OCI-M2 (cell line): ENCODE data around the gene PRKCH.
"Not testable (repeated sequence)": the region's sequence is repeated elsewhere in the genome, so short reads cannot be mapped to it uniquely, and the experiment has no call there.

Experiments used
- DNase-seq: peaks from one replicate; lab custom pipeline; 2025; ENCODE audit not compliant: unreplicated experiment; lab: John Stamatoyannopoulos, UW

Gene PRKCH

DNA sequence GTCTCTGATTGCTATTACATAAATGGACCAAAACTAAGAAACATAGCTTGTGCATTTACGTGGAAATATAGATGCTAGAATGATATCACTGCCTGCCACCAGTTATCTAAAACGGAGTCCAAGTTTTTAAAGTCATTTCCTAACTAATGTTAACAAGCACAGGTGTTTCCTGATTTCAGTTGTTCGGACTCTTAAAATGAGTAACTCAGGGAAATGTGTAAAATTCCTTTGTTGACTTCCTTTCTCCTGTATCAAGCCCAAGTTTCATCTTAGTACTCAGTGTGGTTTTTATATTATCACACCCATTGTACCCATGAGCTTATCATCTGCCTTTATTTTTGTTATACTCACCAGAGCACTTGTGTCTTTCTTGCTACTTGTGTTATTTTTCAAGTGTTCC is 13.2 kb upstream of the PRKCH start:
- DNase-seq, result no peak

DNA sequence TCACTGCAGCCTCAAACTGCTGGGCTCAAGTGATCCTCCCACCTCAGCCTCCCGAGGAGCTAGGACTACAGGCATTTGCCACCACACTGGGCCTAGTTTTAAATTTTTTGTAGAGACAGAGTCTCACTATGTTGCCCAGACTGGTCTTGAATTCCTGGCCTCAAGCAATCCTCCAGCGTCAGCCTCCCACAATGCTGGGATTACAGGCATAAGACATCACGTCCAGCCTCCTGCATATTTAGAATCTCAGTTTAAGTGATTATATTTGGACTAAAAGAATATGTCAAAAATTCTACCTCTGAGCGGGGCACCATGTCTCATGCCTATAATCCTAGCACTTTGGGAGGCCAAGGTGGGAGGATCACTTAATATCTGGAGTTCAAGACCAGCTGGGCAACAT is 12.7 kb upstream of the PRKCH start:
- not testable (repeated sequence) for DNase-seq

DNA sequence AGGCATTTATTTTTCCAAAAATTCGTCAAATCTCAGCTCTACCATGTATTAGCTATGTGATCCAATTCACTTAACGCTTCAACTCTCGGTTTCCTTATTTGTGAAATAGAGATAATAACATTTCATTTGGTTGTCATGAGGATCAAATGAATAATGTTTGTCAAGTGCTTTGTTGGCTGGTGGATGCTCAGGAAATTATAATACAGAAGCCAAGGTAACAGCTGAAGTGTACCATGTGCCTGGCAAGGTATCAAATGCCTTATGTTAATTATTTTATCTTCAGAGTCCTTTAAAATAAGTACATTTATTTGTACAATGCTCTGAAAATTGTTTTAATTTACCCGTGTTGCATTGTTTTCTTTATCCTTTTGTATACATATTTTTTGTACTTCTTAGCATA is 6.1 kb upstream of the PRKCH start:
- no peak for DNase-seq

DNA sequence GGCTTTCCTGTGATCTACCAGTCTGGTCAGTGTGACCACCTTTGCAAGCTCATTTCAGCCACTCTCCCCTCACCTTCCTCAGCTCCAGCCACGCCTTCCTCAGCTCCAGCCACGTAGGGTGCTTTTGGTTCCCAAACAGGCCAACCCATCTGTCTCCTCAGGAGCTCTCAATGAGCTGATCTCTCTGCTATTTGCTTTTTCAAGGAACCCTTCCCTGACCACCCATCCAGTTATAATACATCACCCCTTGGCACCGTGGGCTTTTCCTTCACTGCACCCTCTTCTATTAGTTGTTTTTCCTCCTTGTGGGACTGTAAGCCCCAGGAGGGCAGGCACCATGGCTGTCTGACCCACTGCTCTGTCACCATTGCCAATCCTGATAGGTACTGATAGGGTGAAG is 2.3 kb upstream of the PRKCH start:
- no peak for DNase-seq

DNA sequence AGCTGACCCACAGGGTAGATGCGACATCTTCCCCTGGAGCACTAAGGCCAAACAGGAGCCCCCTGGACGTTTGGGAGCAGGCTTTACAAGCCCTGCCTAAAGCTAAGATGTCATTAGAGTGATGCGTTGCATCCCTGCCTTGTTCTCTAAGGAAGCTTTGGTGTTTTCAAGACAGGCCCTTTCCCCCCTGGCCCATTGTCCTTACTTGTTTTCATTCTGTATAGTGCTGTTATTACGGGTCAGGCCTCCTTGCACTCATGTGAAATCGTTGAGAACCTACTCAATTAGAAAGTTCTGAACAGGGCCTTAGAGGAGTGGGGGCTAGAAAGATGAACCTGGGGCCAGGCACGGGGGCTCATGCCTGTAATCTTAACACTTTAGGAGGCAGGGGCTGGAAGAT is 1.7 kb upstream of the PRKCH start:
- DNase-seq, result no peak

DNA sequence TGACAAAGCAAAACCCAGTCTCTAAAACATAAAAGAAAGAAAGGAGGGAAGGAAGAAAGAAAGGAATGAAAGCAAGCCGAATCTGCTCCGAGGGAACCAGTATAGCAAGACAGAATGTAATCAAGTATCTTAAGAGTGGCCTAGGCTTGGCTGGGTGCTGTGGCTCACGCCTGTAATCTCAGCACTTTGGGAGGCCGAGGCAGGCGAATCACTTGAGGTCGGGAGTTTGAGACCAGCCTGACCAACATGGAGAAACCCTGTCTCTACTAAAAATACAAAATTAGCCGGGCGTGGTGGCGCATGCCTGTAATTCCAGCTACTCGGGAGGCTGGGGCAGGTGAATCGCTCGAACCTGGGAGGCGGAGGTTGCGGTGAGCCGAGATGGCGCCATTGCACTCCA is 1.2 kb upstream of the PRKCH start:
- not testable (repeated sequence) for DNase-seq

DNA sequence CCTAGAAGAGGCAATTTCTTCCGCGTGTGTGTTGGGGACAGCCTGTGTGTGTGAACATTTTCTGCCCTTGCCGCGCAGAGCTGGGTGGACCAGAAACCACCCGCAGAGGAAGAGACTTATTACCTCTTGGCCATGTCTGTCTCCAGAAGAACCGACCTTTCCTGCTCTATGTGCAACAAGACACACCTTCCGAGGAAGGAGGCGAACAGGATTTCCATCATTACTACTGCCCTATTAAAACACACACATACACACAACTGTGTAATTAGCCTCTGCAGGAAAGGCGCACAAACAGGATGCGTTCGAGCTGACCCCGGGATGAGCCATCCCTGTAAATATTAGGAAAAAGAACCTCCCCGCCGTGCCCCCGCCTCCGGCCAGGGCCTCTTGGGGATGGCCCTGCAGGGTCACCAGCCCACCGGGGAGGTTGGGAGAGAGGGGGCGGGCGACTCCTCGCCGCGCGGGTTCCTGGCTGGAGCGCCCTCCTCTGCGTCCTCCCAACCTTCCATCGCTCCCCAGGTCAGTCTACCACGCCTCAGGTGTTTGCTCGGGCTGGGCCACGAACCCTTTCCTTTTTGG is 484 bp upstream of the PRKCH start:
- no peak for DNase-seq

DNA sequence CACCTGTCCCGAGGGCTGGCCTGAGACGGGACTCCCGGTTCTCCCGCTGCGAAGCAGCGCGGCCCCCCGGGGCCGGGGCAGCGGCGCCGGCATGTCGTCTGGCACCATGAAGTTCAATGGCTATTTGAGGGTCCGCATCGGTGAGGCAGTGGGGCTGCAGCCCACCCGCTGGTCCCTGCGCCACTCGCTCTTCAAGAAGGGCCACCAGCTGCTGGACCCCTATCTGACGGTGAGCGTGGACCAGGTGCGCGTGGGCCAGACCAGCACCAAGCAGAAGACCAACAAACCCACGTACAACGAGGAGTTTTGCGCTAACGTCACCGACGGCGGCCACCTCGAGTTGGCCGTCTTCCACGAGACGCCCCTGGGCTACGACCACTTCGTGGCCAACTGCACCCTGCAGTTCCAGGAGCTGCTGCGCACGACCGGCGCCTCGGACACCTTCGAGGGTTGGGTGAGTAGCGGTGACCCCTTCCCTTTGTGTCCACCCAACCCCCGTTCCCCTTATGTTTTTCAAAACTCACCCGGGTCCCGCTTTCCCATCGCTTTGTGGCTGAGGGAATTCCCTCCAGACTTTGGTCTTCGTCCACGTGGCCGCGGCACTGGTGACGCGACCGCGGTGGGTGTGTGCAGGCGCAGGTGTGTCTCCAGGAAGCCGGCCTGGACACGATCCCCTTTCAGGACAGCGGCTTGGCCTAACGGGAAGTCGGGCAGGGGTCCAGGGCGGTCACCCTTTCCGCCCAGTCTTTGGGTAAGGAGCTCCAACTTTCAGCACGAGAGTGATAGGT is 826 bp downstream of the PRKCH start:
- DNase-seq, result no peak

DNA sequence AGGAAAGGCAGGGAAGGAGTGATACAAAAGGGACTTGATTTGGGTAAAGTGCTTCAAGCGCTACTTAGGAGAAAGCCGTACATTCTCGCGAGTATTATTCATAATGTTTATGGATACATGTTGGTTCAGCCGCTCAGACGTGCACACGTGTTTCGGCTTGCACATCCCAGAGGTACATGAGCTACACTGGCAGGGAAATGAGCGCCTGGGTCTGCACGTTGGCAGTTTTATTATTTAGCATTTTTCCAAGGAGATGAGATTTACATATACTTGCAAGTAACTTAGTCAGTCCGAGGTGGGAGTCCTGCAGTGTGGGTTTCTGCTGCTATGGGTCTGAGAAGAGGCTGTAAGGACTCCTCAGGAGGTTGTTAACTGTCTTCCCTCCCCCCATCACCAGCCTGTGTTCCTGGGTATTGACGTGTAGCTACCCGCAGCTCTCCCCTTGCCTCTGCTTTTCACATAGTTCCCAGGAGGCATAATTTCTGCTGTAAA is 1.5 kb downstream of the PRKCH start:
- DNase-seq, result no peak

DNA sequence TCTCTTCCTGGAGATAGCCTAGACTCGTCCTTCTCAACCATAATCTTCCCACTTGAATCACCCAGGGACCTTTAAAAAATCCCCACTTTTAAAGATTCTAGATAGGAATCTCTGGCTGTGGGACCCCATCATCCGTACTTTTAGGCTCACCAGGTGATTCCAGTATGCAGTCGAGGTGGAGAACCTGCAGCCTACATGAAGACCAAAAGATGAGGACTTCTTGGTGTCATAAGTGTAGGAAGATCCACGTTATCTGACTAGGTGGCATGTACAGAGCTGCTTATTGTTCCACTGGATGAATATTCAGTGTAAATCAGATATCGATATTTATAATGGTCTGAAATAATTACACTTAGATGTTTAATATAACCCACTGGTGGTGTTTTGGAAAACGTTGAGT is 2.6 kb downstream of the PRKCH start:
- DNase-seq, result no peak

DNA sequence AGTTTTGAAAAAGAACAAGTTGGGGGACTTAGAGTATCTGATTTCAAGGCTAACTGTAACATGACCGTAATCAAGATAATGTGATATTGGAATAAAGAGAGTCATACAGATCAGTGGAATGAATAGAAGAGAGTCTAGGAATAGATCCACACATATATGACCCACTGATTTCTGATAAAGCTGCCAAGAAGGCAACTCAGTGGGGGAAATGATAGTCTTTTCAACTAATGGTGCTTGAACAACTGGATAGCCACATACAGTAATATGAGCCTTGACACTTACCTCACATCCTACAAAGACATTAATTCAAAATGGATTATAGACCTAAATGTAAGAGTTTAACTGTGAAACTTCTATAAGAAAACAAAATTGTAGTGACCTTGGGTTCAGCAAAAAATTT is 3.8 kb downstream of the PRKCH start:
- DNase-seq, result no peak

DNA sequence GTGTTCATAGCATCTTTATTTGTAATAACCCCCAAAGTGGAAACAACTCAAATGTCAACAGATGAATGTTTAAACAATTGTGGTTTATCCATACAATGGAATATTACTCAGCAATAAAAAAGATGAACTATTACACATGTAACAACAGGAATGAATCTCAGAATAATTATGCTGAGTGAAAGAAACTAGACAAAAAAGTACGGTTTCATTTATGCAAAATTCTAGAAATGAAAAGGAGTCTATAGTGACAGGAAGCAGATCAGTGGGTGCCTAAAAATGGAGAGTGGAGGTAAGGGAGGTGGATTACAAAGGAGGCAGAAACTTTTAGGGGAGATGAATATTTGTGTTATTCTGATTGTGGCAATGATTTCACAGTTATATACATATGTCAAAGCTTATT is 4.8 kb downstream of the PRKCH start:
- DNase-seq, result no peak

DNA sequence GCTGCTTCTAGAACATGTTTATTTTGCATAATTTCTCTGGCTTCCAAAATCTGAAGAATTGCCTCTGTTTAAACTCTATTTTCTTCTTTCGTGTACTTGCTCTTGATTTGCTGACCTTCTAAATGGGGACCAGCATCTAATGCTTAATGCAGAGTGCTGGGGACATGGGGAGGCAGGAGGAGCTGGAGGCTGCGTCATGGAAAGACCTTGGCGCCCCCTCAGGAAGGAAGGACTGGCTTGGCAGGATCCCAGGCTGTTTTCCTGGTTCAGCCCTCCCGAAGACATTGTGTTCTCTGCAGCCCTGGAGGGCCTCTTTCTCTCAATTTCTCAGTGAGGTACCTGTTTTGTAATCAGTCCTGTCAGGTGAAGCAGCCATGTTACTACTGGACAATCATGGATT is 5.5 kb downstream of the PRKCH start:
- DNase-seq, result no peak

DNA sequence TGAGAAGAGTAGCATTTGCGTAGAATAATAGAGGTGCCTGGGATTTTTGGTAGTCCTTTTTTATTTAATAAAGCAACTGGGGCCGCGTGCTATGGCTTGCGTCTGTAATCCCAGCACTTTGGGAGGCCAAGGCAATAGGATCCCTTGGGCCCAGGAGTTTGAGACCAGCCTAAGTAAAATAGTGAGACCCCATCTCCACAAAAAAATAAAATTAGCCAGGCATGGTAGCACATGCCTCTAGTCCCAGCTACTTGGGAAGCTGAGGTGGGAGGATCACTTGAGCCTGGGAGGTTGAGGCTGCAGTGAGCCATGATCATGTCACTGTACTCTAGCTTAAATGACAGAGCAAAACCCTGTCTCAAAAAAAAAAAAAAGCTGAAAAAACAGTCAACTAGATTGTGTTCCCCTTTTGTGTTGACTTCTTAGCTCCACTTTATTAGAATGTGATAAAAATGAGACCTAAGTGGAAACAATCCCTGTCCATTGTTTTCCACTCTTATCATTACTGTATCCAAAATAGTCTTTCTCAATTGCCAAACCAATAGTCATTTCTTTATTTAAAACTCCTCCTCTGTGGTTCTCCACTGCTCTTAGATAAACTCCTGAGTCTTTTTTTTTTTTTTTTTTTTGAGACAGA is 7.4 kb downstream of the PRKCH start:
- no peak for DNase-seq

DNA sequence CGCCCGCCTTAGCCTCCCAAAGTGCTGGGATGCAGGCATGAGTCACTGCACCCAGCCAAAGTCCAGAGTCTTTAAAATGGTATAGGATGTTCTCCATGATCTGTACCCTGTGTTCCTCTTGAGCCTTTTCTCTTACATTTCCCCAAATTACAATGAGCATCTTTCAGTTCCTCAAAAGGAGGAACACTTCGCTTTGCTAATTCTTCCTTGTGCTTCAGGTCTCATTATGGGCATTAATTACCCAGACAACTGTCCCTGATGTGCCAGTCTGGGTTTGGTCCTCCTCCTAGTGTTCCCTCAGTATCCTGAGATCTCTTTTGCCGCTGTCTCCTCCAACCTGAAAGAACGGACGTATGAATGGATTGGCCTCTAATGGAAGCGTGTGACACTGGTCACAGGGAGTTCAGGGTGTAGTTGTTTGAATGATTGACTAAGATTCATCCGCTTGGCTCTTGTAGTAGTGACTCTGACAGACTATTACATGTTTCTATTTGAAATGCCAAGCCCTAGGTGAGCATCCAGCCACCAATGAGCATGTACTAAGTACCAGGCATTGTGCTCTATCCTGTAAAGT is 8.2 kb downstream of the PRKCH start:
- DNase-seq, result no peak

DNA sequence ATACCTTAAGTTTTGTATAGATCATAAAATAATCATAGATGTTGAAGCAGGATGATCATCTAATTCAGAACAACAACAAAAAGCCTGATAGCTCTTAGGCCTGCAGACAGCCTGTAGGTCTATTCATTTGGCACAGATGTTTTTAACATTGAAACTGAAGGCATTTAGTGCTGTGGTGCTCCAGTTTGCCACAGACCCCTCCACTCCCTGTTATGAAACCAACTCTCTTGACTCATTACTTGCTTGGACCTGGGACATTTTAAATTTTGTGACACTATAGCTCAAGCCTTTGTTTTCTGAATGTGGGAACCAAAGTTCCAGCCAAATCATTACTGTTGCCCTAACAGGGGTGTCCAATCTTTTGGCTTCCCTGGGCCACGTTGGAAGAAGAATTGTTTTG is 9.1 kb downstream of the PRKCH start:
- DNase-seq, result no peak

DNA sequence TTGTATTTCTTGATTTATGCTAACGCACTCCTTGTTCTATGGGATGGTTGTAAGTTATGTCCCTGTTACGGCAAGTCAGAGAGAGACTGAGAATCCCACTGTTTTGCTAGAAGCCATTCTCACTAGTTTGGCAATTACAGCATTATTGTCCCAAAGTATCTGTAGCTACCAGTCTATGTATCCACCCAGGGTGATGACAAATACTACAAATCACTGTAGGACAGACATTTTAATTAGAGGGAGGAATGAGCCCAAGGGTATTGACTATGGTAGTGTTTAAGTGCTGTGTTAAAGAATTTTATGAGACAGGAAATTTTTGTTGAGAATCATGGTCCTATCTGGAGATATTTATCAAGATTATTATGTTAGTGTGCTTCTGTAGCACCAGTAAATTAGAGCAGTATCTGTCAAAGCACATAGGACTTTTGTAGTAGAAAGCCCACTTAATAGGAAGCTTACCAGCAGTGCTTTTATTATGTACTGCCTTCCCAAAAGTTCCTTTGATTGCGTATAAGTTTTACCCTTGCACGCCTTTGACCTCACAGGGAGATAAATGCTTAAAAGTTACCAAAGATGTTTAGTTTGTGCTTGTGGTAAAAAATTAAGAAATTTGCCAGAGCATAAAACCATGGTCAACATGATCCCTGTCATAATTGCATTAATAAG is 10.7 kb downstream of the PRKCH start:
- no peak for DNase-seq

DNA sequence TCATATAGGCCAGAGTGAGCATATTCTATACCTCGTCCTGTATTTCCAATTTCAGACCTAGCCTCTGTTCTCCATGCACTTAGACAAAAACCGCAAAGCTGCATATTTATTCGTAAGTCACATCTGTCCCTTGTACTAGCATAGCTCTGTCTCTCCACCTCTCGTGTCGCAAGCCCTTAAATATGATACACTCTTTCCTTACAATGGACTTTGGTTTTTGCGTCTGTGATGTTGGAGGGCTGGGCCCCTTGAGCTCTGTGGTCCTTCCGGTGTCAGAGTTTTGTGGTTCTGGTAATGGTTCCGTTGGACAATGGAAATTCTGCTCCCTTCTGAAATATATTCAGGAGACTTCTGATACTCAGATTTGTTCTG is 11.3 kb downstream of the PRKCH start:
- DNase-seq, result no peak

DNA sequence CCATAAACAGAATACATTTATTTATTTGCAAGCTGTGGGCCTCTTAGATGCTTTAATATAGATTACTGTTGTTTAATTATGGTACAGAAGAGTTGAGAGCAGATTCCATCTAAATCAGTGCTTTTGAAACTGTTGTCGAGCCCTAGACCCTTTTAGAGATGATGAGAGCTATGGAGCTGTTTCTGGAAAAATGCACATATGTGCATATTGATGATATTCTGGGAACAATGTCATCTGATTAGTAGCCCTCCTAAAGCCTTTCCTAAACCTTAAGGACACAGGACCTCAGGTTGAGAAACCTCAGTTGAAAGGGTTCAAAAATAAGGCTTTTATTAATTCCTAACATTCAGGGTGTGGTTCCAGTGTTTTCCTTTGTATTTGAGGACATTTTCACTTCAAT is 11.7 kb downstream of the PRKCH start:
- no peak for DNase-seq

DNA sequence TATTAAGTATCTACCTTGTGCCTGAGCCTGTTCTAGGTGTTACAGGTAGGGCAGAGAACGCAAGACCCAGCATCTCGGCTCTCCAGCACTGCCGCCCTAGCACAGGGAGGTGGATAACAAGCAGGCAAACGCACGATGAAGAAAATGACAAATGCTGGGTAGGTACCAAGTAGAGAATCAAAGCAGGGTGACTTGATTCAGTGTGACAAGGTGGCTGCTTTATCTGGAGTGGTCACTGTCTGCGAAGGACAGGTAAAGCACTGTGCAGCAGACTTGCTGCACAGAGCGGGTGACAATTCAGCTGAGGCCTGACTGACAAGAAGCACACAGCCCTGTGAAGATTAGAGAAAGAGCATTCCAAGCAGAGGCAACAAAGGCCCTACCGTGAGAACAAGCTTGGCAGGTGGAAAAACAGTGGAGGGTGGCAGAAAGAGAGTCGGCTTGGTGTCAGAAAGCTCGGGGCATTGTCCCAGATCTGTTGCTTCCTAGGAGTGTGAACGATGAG is 12.9 kb downstream of the PRKCH start:
- DNase-seq, result no peak

DNA sequence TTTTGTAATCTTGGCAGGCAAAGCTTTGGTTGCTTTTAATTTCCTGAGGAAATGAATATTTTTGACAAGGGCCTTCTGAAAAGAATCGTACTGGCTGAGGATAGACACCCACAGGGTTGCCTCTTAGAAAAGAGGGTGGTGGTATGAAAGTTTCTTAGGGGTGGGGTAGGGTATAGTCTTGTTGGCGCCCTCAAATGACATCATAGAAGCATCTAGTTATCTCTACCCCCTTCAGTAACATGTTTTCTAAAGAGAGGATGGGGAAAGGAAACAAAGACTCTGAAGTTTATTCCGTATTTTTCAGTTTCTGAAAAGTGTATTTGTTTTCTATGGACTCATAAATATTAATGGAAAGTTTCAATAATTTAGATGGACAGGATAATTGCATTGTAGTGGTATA is 13.7 kb downstream of the PRKCH start:
- no peak for DNase-seq
